ENCODE data around the gene TSPAN14. TPM values are rescaled to one million over a fixed set of nuclear protein-coding genes. Genes with fewer than 3 reads are reported as not detected.

TSPAN14 gene
- total and polyA plus RNA-seq, 2 experiments from 2014 or later = 17.9 to 40.7 TPM

GRCh38 chr10:80451132-80451531 is 3.0 kb upstream of the TSPAN14 start (continued):
- no peak for TF ChIP-seq REST (IDR thresholded peaks at IDR 0.05; ENCODE audit: unreplicated experiment)
- TF ChIP-seq STAT1 (IDR thresholded peaks at IDR 0.05; ENCODE audit: unreplicated experiment) = no peak
- no peak for TF ChIP-seq ETS1 (IDR thresholded peaks at IDR 0.05)
- TF ChIP-seq CTCF (conservative IDR thresholded peaks at IDR 0.05; ENCODE audit: low read depth in 2 of 2) = no peak

- peaks cover 5% of the 10 kb centered on the region; the same call in 1 of the 2 replicates for H3K27me3 ChIP-seq (ENCODE audit: insufficient read depth)
- peaks cover 19% of the 10 kb centered on the region for H4K20me1 ChIP-seq (replicated peaks; ENCODE audit: insufficient read depth)
- no peak for TF ChIP-seq ZNF462 (CRISPR knock-in tag; IDR thresholded peaks at IDR 0.05)
- ATAC-seq (no peak), DNase-seq (ENCODE audit: low spot score) (no peak)
- no peak overlapping the region for H3K4me3 ChIP-seq
- H3K4me1 ChIP-seq (ENCODE audit: insufficient read depth) = peaks cover 22% of the 10 kb centered on the region
- no peaks in the 10 kb centered on the region for H3K9me3 Mint-ChIP-seq
- no peak overlapping the region for H3K4me2 ChIP-seq
- no peak overlapping the region for H3K27ac Mint-ChIP-seq
- H3F3A ChIP-seq (replicated peaks; ENCODE audit: low read depth) = 0 out of 2 replicates have a peak, but pooled peaks cover 6% of the 10 kb centered on the region
- H3K36me3 Mint-ChIP-seq (ENCODE audit: low read depth) = no peaks in the 10 kb centered on the region; the same call in 2 of the 3 replicates
- H3K36me3 ChIP-seq (ENCODE audit: insufficient read depth) = no peaks in the 10 kb centered on the region
- H3K27ac ChIP-seq (ENCODE audit: low read depth) = no peak overlapping the region
- H3K9me2 ChIP-seq (ENCODE audit: insufficient read depth) = 0 out of 2 replicates have a peak, but pooled peaks cover 7% of the 10 kb centered on the region
- no peak overlapping the region for H3K4me3 Mint-ChIP-seq
- no peak overlapping the region for H2AFZ ChIP-seq
- H3K27me3 Mint-ChIP-seq (ENCODE audit: insufficient read depth, low read depth, poor library complexity) = peaks cover 12% of the 10 kb centered on the region
- H3K79me2 ChIP-seq (replicated peaks; ENCODE audit: insufficient read depth) = peaks cover 18% of the 10 kb centered on the region
- H3K4me1 Mint-ChIP-seq = peaks cover 16% of the 10 kb centered on the region
These were observed 2.0 kb upstream of the TSPAN14 start for GRCh38 chr10:80452069-80452468.

Data from GM23338 (cell line).